Tibial nerve (tissue), 4 donors: ENCODE measurements around the gene NLRP14. TPM values are rescaled to one million over a fixed set of nuclear protein-coding genes. Genes with fewer than 3 reads are reported as not detected.

Source experiments
- DNase-seq, 2 donors: peaks; one replicate each; pipeline ENCODE4 v3.0.0-alpha.2; 2019; ENCODE audit warnings: low spot score in 2 of 2
- H3K27ac ChIP-seq, 4 donors: fragments of 200-600 bp; sonication (generic) in 3 of 4; one replicate each; pipeline ENCODE4 v1.5.1; 2017 to 2019; ENCODE audit warnings: mild to moderate bottlenecking in 1 of 4
- H3K27me3 ChIP-seq, 2 donors: fragments of 200-600 bp; sonication (generic) in 1 of 2; one replicate each; pipeline versions ENCODE4 v1.5.1 to v1.6.0; 2017 to 2019
- H3K36me3 ChIP-seq, 3 donors: fragments of 200-600 bp; sonication (generic); one replicate each; pipeline ENCODE4 v1.5.1; 2018 to 2019
- H3K4me1 ChIP-seq, 4 donors: fragments of 200-600 bp; sonication (generic) in 3 of 4; one replicate each; pipeline ENCODE4 v1.5.1; 2017 to 2019
- H3K4me3 ChIP-seq, 4 donors: fragments of 200-600 bp; sonication (generic) in 3 of 4; one replicate each; pipeline ENCODE4 v1.5.1; 2017 to 2019; ENCODE audit warnings: mild to moderate bottlenecking in 1 of 4, moderate library complexity in 1 of 4
- H3K9me3 ChIP-seq, 4 donors: fragments of 200-600 bp; sonication (generic) in 3 of 4; one replicate each; pipeline ENCODE4 v1.5.1; 2017 to 2019
- EP300 ChIP-seq, 2 donors: sonication (generic); formaldehyde crosslinking; IDR thresholded peaks; one replicate each; pipeline ENCODE4 v1.6.1; 2017; ENCODE audit warnings: antibody characterized with exemption in 2 of 2, mild to moderate bottlenecking in 1 of 2
- POLR2A ChIP-seq, 2 donors: fragments of 450-650 bp; IDR thresholded peaks; one replicate each; pipeline ENCODE4 v1.6.1; 2017; ENCODE audit warnings: antibody characterized with exemption in 2 of 2, mild to moderate bottlenecking in 2 of 2, moderate library complexity in 2 of 2
- WGBS, 2 donors: methylation state at CpG; one replicate each; pipeline ENCODE4 v1.1.5; 2018; 5-methylcytosine and 5-hydroxymethylcytosine counted together
- total RNA-seq, 4 donors: library from RNA; depleted of rRNA; stranded (reverse); fragments of >200 nt; gene quantifications; one replicate each; pipeline ENCODE4 v1.1.0, GENCODE V29; 2016
- TF ChIP-seq, protein P1 (sequence below), 5 experiments: fragments of 200-600 bp in 3 of 5; fragments of 450-650 bp in 2 of 5; sonication (generic) in 3 of 5; IDR thresholded peaks; one replicate each; pipeline ENCODE4 v1.5.1; 2016 to 2019; ENCODE audit warnings: antibody characterized with exemption in 5 of 5, mild to moderate bottlenecking in 3 of 5, moderate library complexity in 2 of 5

Gene NLRP14
- total RNA-seq, 4 donors from 2014 or later = 0.30 to 1.3 (median 0.59) TPM; not detected in 1

DNA sequence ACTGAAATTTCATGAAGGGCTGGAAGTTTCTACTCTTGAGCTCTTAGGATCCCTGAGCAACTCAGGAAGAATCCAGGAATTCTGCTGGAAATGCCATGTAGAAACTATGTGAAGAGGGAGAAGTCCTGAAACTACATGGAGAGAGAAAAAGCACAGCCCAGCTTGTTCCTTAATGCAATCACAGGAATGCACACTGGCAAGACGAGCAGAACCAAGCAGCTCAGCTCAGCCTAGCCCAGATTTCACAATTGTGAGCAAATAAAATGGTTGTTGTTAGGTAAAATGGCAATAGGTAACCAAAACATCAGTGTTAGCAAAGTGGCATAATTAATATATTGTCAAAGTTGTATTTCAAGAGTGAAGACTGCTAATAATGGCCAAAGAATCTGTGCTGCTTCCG is 28.3 kb upstream of the NLRP14 start:
- no peak for DNase-seq
- 71 to 72% methylated on average over 2 of the region's 2 CpGs for WGBS, 2 donors

DNA sequence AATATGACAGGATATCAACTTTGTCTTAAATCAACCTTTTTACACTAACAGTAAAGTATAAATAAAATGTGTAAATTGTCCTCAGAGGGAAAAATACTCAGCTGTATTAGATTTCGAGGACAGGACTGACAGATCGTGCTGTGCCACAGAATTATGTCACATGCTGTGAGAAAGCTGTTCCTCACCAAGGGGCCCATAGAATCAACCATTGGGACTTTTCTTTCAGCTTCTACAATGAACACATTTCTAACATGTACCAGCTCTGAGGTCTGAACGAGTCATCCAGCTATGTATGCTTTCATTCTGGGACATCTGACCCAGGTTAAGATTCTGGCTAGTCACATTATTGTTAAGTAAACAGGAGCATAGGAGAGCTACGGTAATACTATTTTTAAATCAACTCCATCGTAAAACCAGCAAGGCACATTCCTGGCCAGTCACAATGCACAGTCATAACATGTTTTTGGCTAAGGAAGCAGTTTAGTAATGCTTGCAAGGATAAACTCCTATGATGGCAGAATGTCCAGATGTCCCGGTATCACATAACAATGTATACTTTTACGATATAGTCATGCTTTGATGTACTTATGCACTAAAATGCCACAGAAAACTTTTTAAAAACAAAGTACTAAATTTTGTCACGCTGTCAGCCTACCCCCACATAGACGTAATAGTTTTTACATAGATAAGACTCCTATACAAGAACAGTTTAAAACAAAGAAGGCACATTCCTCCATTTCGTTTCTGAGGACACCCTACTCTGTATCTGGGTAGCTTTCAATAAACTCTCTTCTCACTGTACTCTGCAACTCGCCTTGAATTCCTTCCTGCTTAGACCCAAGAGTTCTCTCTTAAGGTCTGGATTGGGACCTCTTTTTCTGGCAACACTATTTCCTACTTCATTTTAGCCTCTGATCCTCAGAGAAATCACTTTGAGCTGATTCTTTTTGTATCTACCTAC is 27.5 kb upstream of the NLRP14 start:
- WGBS, 2 donors = 36 to 40% methylated on average over 11 of the region's 11 CpGs
- H3K4me1 ChIP-seq = no peaks in the 10 kb centered on the region
- H3K27me3 ChIP-seq = no peaks in the 10 kb centered on the region
- H3K27ac ChIP-seq = no peak overlapping the region
- H3K36me3 ChIP-seq = no peaks in the 10 kb centered on the region
- DNase-seq = no peak
- TF ChIP-seq POLR2A (IDR thresholded peaks at IDR 0.05) (no peak), EP300 (IDR thresholded peaks at IDR 0.05) (no peak)
- TF ChIP-seq, protein P1, sequence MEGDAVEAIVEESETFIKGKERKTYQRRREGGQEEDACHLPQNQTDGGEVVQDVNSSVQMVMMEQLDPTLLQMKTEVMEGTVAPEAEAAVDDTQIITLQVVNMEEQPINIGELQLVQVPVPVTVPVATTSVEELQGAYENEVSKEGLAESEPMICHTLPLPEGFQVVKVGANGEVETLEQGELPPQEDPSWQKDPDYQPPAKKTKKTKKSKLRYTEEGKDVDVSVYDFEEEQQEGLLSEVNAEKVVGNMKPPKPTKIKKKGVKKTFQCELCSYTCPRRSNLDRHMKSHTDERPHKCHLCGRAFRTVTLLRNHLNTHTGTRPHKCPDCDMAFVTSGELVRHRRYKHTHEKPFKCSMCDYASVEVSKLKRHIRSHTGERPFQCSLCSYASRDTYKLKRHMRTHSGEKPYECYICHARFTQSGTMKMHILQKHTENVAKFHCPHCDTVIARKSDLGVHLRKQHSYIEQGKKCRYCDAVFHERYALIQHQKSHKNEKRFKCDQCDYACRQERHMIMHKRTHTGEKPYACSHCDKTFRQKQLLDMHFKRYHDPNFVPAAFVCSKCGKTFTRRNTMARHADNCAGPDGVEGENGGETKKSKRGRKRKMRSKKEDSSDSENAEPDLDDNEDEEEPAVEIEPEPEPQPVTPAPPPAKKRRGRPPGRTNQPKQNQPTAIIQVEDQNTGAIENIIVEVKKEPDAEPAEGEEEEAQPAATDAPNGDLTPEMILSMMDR (IDR thresholded peaks at IDR 0.05) = no peak
- peaks cover 0 to 3% (median 0%) of the 10 kb centered on the region in 4 donors for H3K9me3 ChIP-seq
- H3K4me3 ChIP-seq = no peak overlapping the region

More for the DNA sequence above, 28.3 kb upstream of the NLRP14 start:
- H3K4me1 ChIP-seq = no peaks in the 10 kb centered on the region
- no peaks in the 10 kb centered on the region for H3K36me3 ChIP-seq
- TF ChIP-seq POLR2A (IDR thresholded peaks at IDR 0.05) (no peak), EP300 (IDR thresholded peaks at IDR 0.05) (no peak)
- TF ChIP-seq, protein P1 (IDR thresholded peaks at IDR 0.05) = no peak
- H3K27me3 ChIP-seq = no peaks in the 10 kb centered on the region
- no peak overlapping the region for H3K27ac ChIP-seq
- H3K9me3 ChIP-seq = peaks cover 0 to 3% (median 0%) of the 10 kb centered on the region in 4 donors
- no peak overlapping the region for H3K4me3 ChIP-seq

DNA sequence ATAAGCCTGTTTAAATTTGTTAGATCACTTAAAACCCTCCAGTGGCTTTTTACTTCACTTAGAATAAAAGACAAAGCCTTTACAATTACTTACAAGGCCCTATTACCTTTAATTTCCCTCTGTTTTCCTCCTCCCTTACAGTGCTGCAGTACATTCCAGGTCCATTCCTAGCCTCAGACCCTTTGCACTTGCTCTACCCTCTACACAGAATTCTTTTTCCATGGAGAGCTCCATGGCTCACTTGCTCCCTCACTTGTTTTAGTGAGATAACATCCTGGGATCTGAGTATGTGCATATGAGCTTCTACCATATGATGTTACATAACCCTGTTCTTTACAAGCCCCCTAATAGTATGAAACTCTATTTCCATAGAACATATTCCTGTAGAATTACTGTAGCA is 24.6 kb upstream of the NLRP14 start:
- H3K4me3 ChIP-seq = no peak overlapping the region
- peaks cover 0 to 15% (median 0%) of the 10 kb centered on the region in 3 donors for H3K36me3 ChIP-seq
- TF ChIP-seq, protein P1 (IDR thresholded peaks at IDR 0.05) = no peak
- TF ChIP-seq POLR2A (IDR thresholded peaks at IDR 0.05) (no peak), EP300 (IDR thresholded peaks at IDR 0.05) (no peak)
- no peaks in the 10 kb centered on the region for H3K27me3 ChIP-seq
- peaks cover 0 to 3% (median 0%) of the 10 kb centered on the region in 4 donors for H3K9me3 ChIP-seq
- no peak for DNase-seq
- H3K4me1 ChIP-seq = no peaks in the 10 kb centered on the region
- H3K27ac ChIP-seq = no peak overlapping the region

DNA sequence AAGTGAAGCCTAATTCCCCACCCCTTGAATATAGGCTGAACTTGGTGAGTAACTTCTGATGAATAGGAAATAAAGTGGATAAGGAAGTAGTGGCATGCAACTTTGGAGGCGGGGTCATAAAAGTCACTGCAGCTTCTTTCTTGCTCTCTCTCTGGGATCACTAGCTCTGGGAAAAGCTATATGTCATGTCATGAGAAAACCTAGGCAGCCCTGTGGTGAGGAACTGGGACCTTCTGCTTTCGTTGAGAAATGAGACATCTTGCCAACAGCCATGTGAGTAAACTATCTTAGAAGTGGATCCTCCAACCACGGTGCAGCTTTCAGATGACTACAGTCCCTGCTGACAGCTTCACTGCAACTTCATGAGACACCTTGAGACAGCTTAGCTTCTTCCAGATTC is 15.8 kb upstream of the NLRP14 start:
- H3K27ac ChIP-seq = no peak overlapping the region
- DNase-seq = peak in 1 of 2 donors; percentile 7
- H3K9me3 ChIP-seq = no peaks in the 10 kb centered on the region
- no peaks in the 10 kb centered on the region for H3K4me1 ChIP-seq
- peaks cover 0 to 40% (median 0%) of the 10 kb centered on the region in 3 donors for H3K36me3 ChIP-seq
- TF ChIP-seq POLR2A (IDR thresholded peaks at IDR 0.05) (no peak), EP300 (IDR thresholded peaks at IDR 0.05) (no peak)
- TF ChIP-seq, protein P1 (IDR thresholded peaks at IDR 0.05) = no peak
- no peaks in the 10 kb centered on the region for H3K27me3 ChIP-seq
- H3K4me3 ChIP-seq = no peak overlapping the region
- WGBS, 2 donors = 66 to 68% methylated on average over 3 of the region's 3 CpGs

DNA sequence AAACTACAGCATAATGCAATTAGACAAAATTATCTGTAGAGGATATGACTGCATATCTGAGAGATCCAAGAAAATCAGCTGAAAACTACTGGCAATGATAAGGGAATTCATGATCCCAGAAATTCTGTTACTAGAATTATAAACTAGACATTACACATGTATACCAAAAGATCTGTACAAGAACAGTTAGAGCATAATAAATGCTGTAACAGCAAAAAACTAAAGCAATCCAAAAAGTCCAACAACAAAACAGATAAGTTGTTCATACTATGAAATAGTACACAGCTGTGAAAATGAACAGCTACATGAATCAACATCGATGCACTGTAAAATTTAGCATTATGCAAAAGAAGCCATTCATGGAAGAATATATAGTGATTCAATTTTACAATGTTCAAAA is 6.2 kb upstream of the NLRP14 start:
- 95 to 98% methylated on average over 1 of the region's 1 CpG for WGBS, 2 donors
- Histone ChIP-seq H3K4me1 (peaks cover 0 to 1% (median 0%) of the 10 kb centered on the region in 4 donors), H3K27me3 (no peaks in the 10 kb centered on the region)

More for the DNA sequence above, 6.2 kb upstream of the NLRP14 start:
- Histone ChIP-seq H3K9me3 (no peaks in the 10 kb centered on the region), H3K4me3 (no peak overlapping the region), H3K27ac (no peak overlapping the region), H3K36me3 (peaks cover 0 to 7% (median 0%) of the 10 kb centered on the region in 3 donors)
- DNase-seq = no peak
- TF ChIP-seq EP300 (IDR thresholded peaks at IDR 0.05) = no peak
